H1 (cell line): Measurements from ENCODE around the gene APOM. TPM values are rescaled to one million over a fixed set of nuclear protein-coding genes. Genes with fewer than 3 reads are reported as not detected.

ENCODE experiments used
- CTCF ChIA-PET: fragments of 300-600 bp; sonication (Branson Sonifier 250); formaldehyde crosslinking; loops from one replicate; lab custom pipeline; 2021; ENCODE audit not compliant: partially characterized antibody; lab: Charles Lee
- POLR2A ChIA-PET: fragments of 300-600 bp; sonication (Branson Sonifier 250); formaldehyde crosslinking; loops from one replicate; lab custom pipeline; 2021; ENCODE audit warnings: inconsistent platforms; ENCODE audit not compliant: partially characterized antibody; lab: Charles Lee
- DNase-seq, 2 experiments: peaks; one replicate each; pipeline versions ENCODE4 v3.0.0 to v3.0.0-alpha.2; 2010 to 2022; ENCODE audit warnings: low spot score in 2 of 2, low read depth in 1 of 2, mixed read lengths in 1 of 2
- FAIRE-seq: peaks from 2 replicates; lab custom pipeline; 2011; peaks lifted over from hg19 to GRCh38; lab: Jason Lieb, UNC
- H2AFZ ChIP-seq: 2 replicates; pipeline ENCODE4 v1.8.1; 2012; ENCODE audit warnings: low read length, inconsistent platforms
- H2AK5ac ChIP-seq: 2 replicates; pipeline ENCODE4 v1.6.1; 2013; ENCODE audit warnings: low read depth, low read length
- H2BK120ac ChIP-seq: replicated peaks from 2 replicates; pipeline ENCODE3; 2013; ENCODE audit warnings: low read depth, low read length, inconsistent platforms
- H2BK12ac ChIP-seq: 2 replicates; pipeline ENCODE4 v1.6.1; 2013; ENCODE audit warnings: low read depth, low read length
- H2BK15ac ChIP-seq: 2 replicates; pipeline ENCODE4 v1.6.1; 2013; ENCODE audit warnings: low read length
- H2BK20ac ChIP-seq: 2 replicates; pipeline ENCODE4 v1.6.1; 2013; ENCODE audit warnings: low read length
- H2BK5ac ChIP-seq: 2 replicates; pipeline ENCODE4 v1.6.1; 2013; ENCODE audit warnings: low read depth, low read length
- H3K14ac ChIP-seq: 2 replicates; pipeline ENCODE4 v1.6.1; 2013; ENCODE audit warnings: inconsistent platforms; ENCODE audit not compliant: insufficient read length
- H3K18ac ChIP-seq: 2 replicates; pipeline ENCODE4 v1.6.1; 2013; ENCODE audit warnings: low read length; ENCODE audit errors: extremely low read depth
- H3K23ac ChIP-seq: 2 replicates; pipeline ENCODE4 v1.6.1; 2013; ENCODE audit warnings: inconsistent platforms; ENCODE audit not compliant: insufficient read length
- H3K23me2 ChIP-seq: 2 replicates; pipeline ENCODE4 v1.6.1; 2013; ENCODE audit warnings: low read depth, low read length
- H3K27ac ChIP-seq: 2 replicates; pipeline ENCODE4 v1.6.1; 2011; ENCODE audit warnings: low read depth, low read length, inconsistent platforms
- H3K27me3 ChIP-seq, 4 experiments: replicated peaks in 1 of 4; 1 replicate in 1 of 4; 2 replicates in 3 of 4; pipeline versions ENCODE4 v1.6.1 to v1.8.1; 2011 to 2013; ENCODE audit warnings: low read length in 3 of 4, mild to moderate bottlenecking in 3 of 4, inconsistent platforms in 2 of 4, mixed read lengths in 2 of 4, moderate library complexity in 1 of 4; ENCODE audit not compliant: control insufficient read depth in 3 of 4, insufficient read depth in 3 of 4; ENCODE audit errors: extremely low read depth in 1 of 4
- H3K36me3 ChIP-seq, 4 experiments: 2 replicates each; pipeline versions ENCODE4 v1.6.1 to v1.8.1; 2011 to 2013; ENCODE audit warnings: mild to moderate bottlenecking in 4 of 4, low read length in 3 of 4, moderate library complexity in 2 of 4, control low read depth in 1 of 4, inconsistent platforms in 1 of 4; ENCODE audit not compliant: insufficient read depth in 4 of 4, control insufficient read depth in 2 of 4
- H3K4ac ChIP-seq: replicated peaks from 2 replicates; pipeline ENCODE3; 2013; ENCODE audit warnings: low read length, low read depth, mixed read lengths, inconsistent platforms; ENCODE audit not compliant: insufficient read length
- H3K4me1 ChIP-seq, 4 experiments: replicated peaks in 1 of 4; 1 replicate in 1 of 4; 2 replicates in 3 of 4; pipeline versions ENCODE4 v1.6.1 to v1.8.1; 2011 to 2013; ENCODE audit warnings: low read length in 3 of 4, inconsistent platforms in 2 of 4, mixed read lengths in 1 of 4; ENCODE audit not compliant: insufficient read depth in 4 of 4, control insufficient read depth in 3 of 4
- H3K4me2 ChIP-seq, 2 experiments: 2 replicates each; pipeline versions ENCODE4 v1.6.1 to v1.8.1; 2011 to 2013; ENCODE audit warnings: low read depth in 2 of 2, low read length in 2 of 2, control low read depth in 1 of 2, inconsistent platforms in 1 of 2, mild to moderate bottlenecking in 1 of 2; ENCODE audit not compliant: insufficient read depth in 1 of 2
- H3K4me3 ChIP-seq, 4 experiments: fragments of 200-600, 300-600 bp in 1 of 4; sonication (generic), shearing (Covaris generic), sonication (Bioruptor Twin) in 1 of 4; 2 replicates each; pipeline versions ENCODE4 v1.5.1 to v1.8.1; 2011 to 2016; ENCODE audit warnings: low read length in 4 of 4, low read depth in 3 of 4, control low read depth in 2 of 4, inconsistent platforms in 2 of 4, mild to moderate bottlenecking in 2 of 4, mixed read lengths in 1 of 4, moderate library complexity in 1 of 4; ENCODE audit not compliant: insufficient read depth in 2 of 4; ENCODE audit errors: extremely low read depth in 1 of 4
- H3K56ac ChIP-seq: replicated peaks from 2 replicates; pipeline ENCODE3; 2013; ENCODE audit warnings: low read depth, mild to moderate bottlenecking, mixed read lengths, low read length, inconsistent platforms; ENCODE audit not compliant: insufficient read length
- H3K79me1 ChIP-seq: 2 replicates; pipeline ENCODE4 v1.6.1; 2013; ENCODE audit warnings: low read depth, low read length, control low read depth
- H3K79me2 ChIP-seq, 2 experiments: 2 replicates each; pipeline versions ENCODE4 v1.6.1 to v1.8.1; 2012 to 2013; ENCODE audit warnings: low read length in 2 of 2, mild to moderate bottlenecking in 2 of 2, inconsistent platforms in 1 of 2; ENCODE audit not compliant: insufficient read depth in 2 of 2, control insufficient read depth in 1 of 2
- H3K9ac ChIP-seq, 4 experiments: replicated peaks in 1 of 4; 1 replicate in 1 of 4; 2 replicates in 3 of 4; pipeline versions ENCODE4 v1.6.1 to v1.8.1; 2011 to 2013; ENCODE audit warnings: low read depth in 3 of 4, low read length in 3 of 4, control low read depth in 2 of 4, mild to moderate bottlenecking in 2 of 4, moderate library complexity in 2 of 4, inconsistent platforms in 1 of 4; ENCODE audit errors: extremely low read depth in 1 of 4
- H3K9me3 ChIP-seq, 2 experiments: 2 replicates each; pipeline versions ENCODE4 v1.6.1 to v1.8.1; 2012 to 2013; ENCODE audit warnings: mild to moderate bottlenecking in 2 of 2, moderate library complexity in 2 of 2, control low read depth in 1 of 2, inconsistent platforms in 1 of 2, low read depth in 1 of 2, low read length in 1 of 2, mixed read lengths in 1 of 2; ENCODE audit not compliant: insufficient read depth in 2 of 2
- H4K20me1 ChIP-seq, 2 experiments: replicated peaks in 1 of 2; 2 replicates each; pipeline versions ENCODE3 to v1.8.1; 2011 to 2013; ENCODE audit warnings: inconsistent platforms in 2 of 2, low read length in 2 of 2, mild to moderate bottlenecking in 1 of 2; ENCODE audit not compliant: insufficient read depth in 2 of 2, control insufficient read depth in 1 of 2
- H4K5ac ChIP-seq: 2 replicates; pipeline ENCODE4 v1.6.1; 2013; ENCODE audit warnings: low read length, low read depth, mixed read lengths, inconsistent platforms; ENCODE audit not compliant: insufficient read length
- H4K8ac ChIP-seq: 2 replicates; pipeline ENCODE4 v1.8.0; 2013; ENCODE audit warnings: mild to moderate bottlenecking, moderate library complexity, low read length, inconsistent platforms; ENCODE audit not compliant: insufficient read depth; ENCODE audit errors: extremely low read depth
- H4K91ac ChIP-seq: replicated peaks from 2 replicates; pipeline ENCODE3; 2013; ENCODE audit warnings: low read length, mixed read lengths, inconsistent platforms; ENCODE audit not compliant: insufficient read length
- JUND ChIP-seq: IDR thresholded peaks from 2 replicates; pipeline ENCODE4 v1.6.1; 2011; ENCODE audit warnings: mild to moderate bottlenecking, improper control_type of control experiment, low read length
- POLR2AphosphoS5 ChIP-seq: IDR thresholded peaks from 2 replicates; pipeline ENCODE4 v1.6.1; 2011; ENCODE audit warnings: low read depth, low read length
- WGBS, 2 experiments: shearing (Covaris generic) in 1 of 2; methylation state at CpG; one replicate each; pipeline versions ENCODE4 v1.1.6 to v1.1.7; 2013 to 2015; ENCODE audit warnings: low lambda C conversion rate in 2 of 2, mixed read lengths in 2 of 2, inconsistent platforms in 1 of 2, low coverage in 1 of 2, missing lambda C conversion rate in 1 of 2; ENCODE audit not compliant: insufficient replicate concordance in 2 of 2, insufficient coverage in 1 of 2, insufficient read length in 1 of 2; ENCODE audit errors: extremely low coverage in 1 of 2, missing lambda C conversion rate in 1 of 2; 5-methylcytosine and 5-hydroxymethylcytosine counted together
- long read RNA-seq, 2 experiments: library from RNA in 1 of 2; library from capped mRNA in 1 of 2; stranded (forward); transcript quantifications; one replicate each; pipeline ENCODE4 v2.0.0, GENCODE V29; 2021; ENCODE audit warnings: inconsistent platforms in 1 of 2
- polyA minus RNA-seq, 3 experiments: library from RNA; depleted of rRNA, polyadenylated mRNA; stranded (reverse); fragments of >200 nt; gene quantifications; 1 replicate in 2 of 3; 2 replicates in 1 of 3; pipeline ENCODE4 v1.2.3, GENCODE V29; 2011
- polyA plus RNA-seq, 7 experiments: library from polyadenylated mRNA; depleted of rRNA in 3 of 7; stranded (reverse) in 5 of 7; unstranded in 2 of 7; fragments of >200 nt in 5 of 7; fragments of 200-250 nt in 2 of 7; gene quantifications; 1 replicate in 5 of 7; 2 replicates in 1 of 7; 4 replicates in 1 of 7; pipeline versions ENCODE4 v1.2.1 to v1.2.3, GENCODE V29; 2011 to 2013; ENCODE audit warnings: missing spikeins in 2 of 7, mixed read lengths in 2 of 7
- total RNA-seq: library from RNA; stranded (reverse); fragmentation: NEBNext Ultra II Directional; extraction: Animal tissue kit (Norgen Biotek cat#: 25700); gene quantifications from 2 replicates; pipeline ENCODE4 v1.2.1, GENCODE V29; 2021

APOM gene
- 3.4 and 3.8 TPM in 2 replicates for total RNA-seq
- polyA plus RNA-seq (2011; rRNA removed): 9.2 and 12.0 TPM in 2 replicates
- polyA plus RNA-seq (2011; cell fraction: cytosol; rRNA removed): 9.2 TPM
- polyA plus RNA-seq (2011; cell fraction: nucleus; rRNA removed): 9.6 TPM
- 3.4 to 6.3 TPM (median 5.9 TPM) in 4 replicates for polyA plus RNA-seq (2012, experiment 1 of 2)
- 8.1 TPM for polyA plus RNA-seq (2012, experiment 2 of 2)
- 5.3 TPM for polyA plus RNA-seq (2013, experiment 1 of 2)
- 5.8 TPM for polyA plus RNA-seq (2013, experiment 2 of 2)
- polyA minus RNA-seq (2011; rRNA and poly(A)+ RNA removed): 2.5 and 3.5 TPM in 2 replicates
- polyA minus RNA-seq (2011; cell fraction: cytosol; rRNA and poly(A)+ RNA removed): 1.8 TPM
- 2.9 TPM for polyA minus RNA-seq (2011; cell fraction: nucleus; rRNA and poly(A)+ RNA removed)
- long read RNA-seq, experiment 1, partial matches to known transcripts: 0 of 1 reads
- long read RNA-seq, experiment 1, other reads (novel, unspliced or antisense): 0 of 1 reads
- long read RNA-seq, experiment 2, partial matches to known transcripts: 0 of 1 reads
- long read RNA-seq, experiment 2, other reads (novel, unspliced or antisense): 0 of 1 reads

- peaks cover 4 to 35% of the 10 kb centered on the region in 2 experiments; a peak in 3 of 4 replicates for H3K79me2 ChIP-seq
- WGBS, 2 experiments: 86% methylated on average over 8 of the region's 8 CpGs; no CpG with 5 or more reads in 1 of the 2 experiments
Measured at GRCh38 chr6:31655349-31656237, at the start of gene APOM. Gene APOM (plus strand): TSS chr6:31655894. CDS start chr6:31655967, 73 bp downstream.

More at GRCh38 chr6:31655349-31656237, at the start of gene APOM:
- Histone ChIP-seq H3K23ac (no peak within 1 kb of the TSS), H3K27ac (no peak within 1 kb of the TSS), H3K4me3 (no peak within 1 kb of the TSS), H3K23me2 (peaks cover 10% of the 10 kb centered on the region), H4K8ac (no peak within 1 kb of the TSS), H3K27me3 (no peaks in the 10 kb centered on the region), H3K18ac (no peak within 1 kb of the TSS), H4K20me1 (peaks cover 0 to 5% of the 10 kb centered on the region in 2 experiments), H2AFZ (no peak within 1 kb of the TSS), H2AK5ac (no peak within 1 kb of the TSS), H3K9me3 (no peaks in the 10 kb centered on the region), H3K4me2 (no peak within 1 kb of the TSS), H2BK120ac (no peak within 1 kb of the TSS), H3K79me1 (peaks cover 9% of the 10 kb centered on the region), H2BK12ac (no peak within 1 kb of the TSS), H4K91ac (no peak within 1 kb of the TSS), H3K14ac (no peak within 1 kb of the TSS), H4K5ac (no peak within 1 kb of the TSS), H2BK15ac (no peak within 1 kb of the TSS), H3K9ac (no peak within 1 kb of the TSS), H3K4ac (no peak within 1 kb of the TSS), H2BK5ac (no peak within 1 kb of the TSS), H3K56ac (no peak within 1 kb of the TSS), H2BK20ac (no peak within 1 kb of the TSS), H3K4me1 (peaks cover 0 to 12% (median 3%) of the 10 kb centered on the region in 4 experiments; a peak in 4 of 7 replicates), H3K36me3 (peaks cover 0 to 4% (median 0%) of the 10 kb centered on the region in 4 experiments; a peak in 1 of 8 replicates)
- no peak for DNase-seq
- POLR2A ChIA-PET: interaction anchor here (1.2 to 25.5 kb wide), 12 partner anchors 8 to 179 kb away, joined by 3 to 883 read pairs (median 8); partner anchors contain the start of genes AIF1, C6orf47, CSNK2B and DDX39B
- no peak for FAIRE-seq
- TF ChIP-seq POLR2AphosphoS5 (0 out of 2 replicates have a peak, but pooled peaks have one; percentile 33), JUND (no peak)
- CTCF ChIA-PET: interaction anchor here (1.0 to 5.2 kb wide), 5 partner anchors 9 to 117 kb away, joined by 3 to 38 read pairs (median 4); partner anchors contain the start of genes CSNK2B and GPANK1
